Epithelial cell of prostate (primary cell): ENCODE results near the gene PLCL1.

ENCODE experiments used
- DNase-seq: peaks from one replicate; pipeline ENCODE4 v3.0.0-alpha.2; 2011; ENCODE audit warnings: low read depth, low spot score
- H3K27ac ChIP-seq: fragments of 450-650 bp; 2 replicates; pipeline ENCODE4 v1.5.1; 2017; ENCODE audit warnings: mild to moderate bottlenecking

The PLCL1 gene

GRCh38 chr2:197940382-197940781, 136.0 kb downstream of the PLCL1 start:
- H3K27ac ChIP-seq, result no peak overlapping the region
- DNase-seq, result no peak

- H3K27ac ChIP-seq, result no peak overlapping the region
- no peak for DNase-seq
Measured at GRCh38 chr2:197941715-197942114, 137.3 kb downstream of the PLCL1 start.

GRCh38 chr2:197943731-197944130, 139.3 kb downstream of the PLCL1 start:
- no peak for DNase-seq
- no peak overlapping the region for H3K27ac ChIP-seq

- H3K27ac ChIP-seq, result no peak overlapping the region
- DNase-seq, result no peak
Measured at GRCh38 chr2:197944416-197945096, 140.2 kb downstream of the PLCL1 start.

GRCh38 chr2:197946562-197946961, 142.2 kb downstream of the PLCL1 start:
- H3K27ac ChIP-seq, result no peak overlapping the region
- DNase-seq, result peak; percentile 14

- DNase-seq, result no peak
- no peak overlapping the region for H3K27ac ChIP-seq
Measured at GRCh38 chr2:197947219-197947757, 142.9 kb downstream of the PLCL1 start.

GRCh38 chr2:197949224-197949623, 144.8 kb downstream of the PLCL1 start:
- no peak for DNase-seq
- H3K27ac ChIP-seq, result no peak overlapping the region

GRCh38 chr2:197950006-197950405, 145.6 kb downstream of the PLCL1 start:
- no peak for DNase-seq
- no peak overlapping the region for H3K27ac ChIP-seq

GRCh38 chr2:197950724-197951123, 146.3 kb downstream of the PLCL1 start:
- no peak for DNase-seq
- no peak overlapping the region for H3K27ac ChIP-seq

- no peak overlapping the region for H3K27ac ChIP-seq
- no peak for DNase-seq
Measured at GRCh38 chr2:197952540-197953202, 148.3 kb downstream of the PLCL1 start.

- H3K27ac ChIP-seq, result no peak overlapping the region
- DNase-seq, result no peak
Measured at GRCh38 chr2:197954328-197954727, 149.9 kb downstream of the PLCL1 start.

GRCh38 chr2:197958592-197959150, 154.3 kb downstream of the PLCL1 start:
- H3K27ac ChIP-seq, result no peak overlapping the region
- DNase-seq, result no peak

GRCh38 chr2:197959383-197959782, 155.0 kb downstream of the PLCL1 start:
- no peak for DNase-seq
- H3K27ac ChIP-seq, result no peak overlapping the region

GRCh38 chr2:197960786-197961185, 156.4 kb downstream of the PLCL1 start:
- DNase-seq, result no peak
- no peak overlapping the region for H3K27ac ChIP-seq

- no peak overlapping the region for H3K27ac ChIP-seq
- no peak for DNase-seq
Measured at GRCh38 chr2:197964720-197965119, 160.3 kb downstream of the PLCL1 start.

- DNase-seq, result no peak
- no peak overlapping the region for H3K27ac ChIP-seq
Measured at GRCh38 chr2:197965756-197966155, 161.4 kb downstream of the PLCL1 start.

- DNase-seq, result no peak
- H3K27ac ChIP-seq, result peak overlapping the region; percentile 43
Measured at GRCh38 chr2:197969391-197969893, 165.0 kb downstream of the PLCL1 start.

GRCh38 chr2:197972061-197972460, 167.7 kb downstream of the PLCL1 start:
- no peak overlapping the region for H3K27ac ChIP-seq
- DNase-seq, result no peak

GRCh38 chr2:197972587-197972986, 168.2 kb downstream of the PLCL1 start:
- no peak for DNase-seq
- H3K27ac ChIP-seq, result no peak overlapping the region

GRCh38 chr2:197973772-197974171, 169.4 kb downstream of the PLCL1 start:
- DNase-seq, result no peak
- H3K27ac ChIP-seq, result no peak overlapping the region

- DNase-seq, result no peak
- H3K27ac ChIP-seq, result no peak overlapping the region
Measured at GRCh38 chr2:197975931-197976519, 171.6 kb downstream of the PLCL1 start.
